ENCODE results near the gene SLC12A5. TPM values are rescaled to one million over a fixed set of nuclear protein-coding genes. Genes with fewer than 3 reads are reported as not detected.

SLC12A5 gene
- total RNA-seq, 1 experiment from 2014 or later: 7.2 TPM

DNA sequence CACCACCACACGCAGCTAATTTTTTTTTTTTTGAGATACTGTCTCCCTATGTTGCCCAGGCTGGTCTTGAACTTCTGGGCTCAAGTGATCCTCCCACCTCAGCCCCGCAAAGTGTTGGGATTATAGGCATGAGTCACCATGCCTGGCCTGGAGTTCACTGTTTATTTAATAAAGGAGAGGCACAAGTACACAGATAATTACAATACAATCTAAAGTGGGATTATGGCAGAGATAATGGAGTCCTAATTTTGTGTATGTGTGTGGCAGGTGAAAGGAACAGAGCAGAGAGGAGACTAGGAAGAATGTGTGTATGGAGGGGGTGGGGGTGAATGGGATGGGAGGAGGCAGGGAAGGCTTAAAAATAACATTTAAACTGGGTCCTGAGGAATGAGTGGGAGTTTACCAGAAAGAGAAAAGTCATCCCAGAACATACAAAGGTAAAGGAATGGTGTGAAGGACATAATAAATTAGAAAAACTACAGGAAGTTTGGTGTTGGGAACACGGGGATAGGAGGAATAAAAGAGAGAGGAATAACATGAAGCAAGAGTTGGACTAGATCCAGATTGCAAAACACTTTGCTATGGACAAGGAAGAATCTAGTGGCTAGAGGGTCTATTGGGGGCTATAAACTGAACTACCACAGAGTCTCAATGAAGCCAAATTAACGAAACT lies 56.3 kb downstream of the SLC12A5 start:
- H3K4me3 Mint-ChIP-seq: no peak overlapping the region
- no peak for DNase-seq (ENCODE audit: low spot score)
- peaks cover 55% of the 10 kb centered on the region for H3K4me1 Mint-ChIP-seq
- no peak for ATAC-seq
- ChIA-PET CTCF (interaction anchor here (0.8 to 1.8 kb wide), 7 partner anchors 27 to 477 kb away, joined by 3 to 8 read pairs (median 3); no protein-coding TSS in a partner anchor), POLR2A (interaction anchor here (0.5 kb wide), 1 partner anchor 1298 kb away, joined by 5 read pairs; no protein-coding TSS in a partner anchor)
- H3K9me3 Mint-ChIP-seq: no peaks in the 10 kb centered on the region
- peak overlapping the region; percentile 24; the same call in 1 of the 2 replicates for H3K27ac Mint-ChIP-seq
- no peaks in the 10 kb centered on the region for H3K27me3 Mint-ChIP-seq (ENCODE audit: low read depth)
- H3K36me3 Mint-ChIP-seq: no peaks in the 10 kb centered on the region
- no peak for TF ChIP-seq CBFB (CRISPR knock-in tag; IDR thresholded peaks at IDR 0.05; ENCODE audit: low read depth)

DNA sequence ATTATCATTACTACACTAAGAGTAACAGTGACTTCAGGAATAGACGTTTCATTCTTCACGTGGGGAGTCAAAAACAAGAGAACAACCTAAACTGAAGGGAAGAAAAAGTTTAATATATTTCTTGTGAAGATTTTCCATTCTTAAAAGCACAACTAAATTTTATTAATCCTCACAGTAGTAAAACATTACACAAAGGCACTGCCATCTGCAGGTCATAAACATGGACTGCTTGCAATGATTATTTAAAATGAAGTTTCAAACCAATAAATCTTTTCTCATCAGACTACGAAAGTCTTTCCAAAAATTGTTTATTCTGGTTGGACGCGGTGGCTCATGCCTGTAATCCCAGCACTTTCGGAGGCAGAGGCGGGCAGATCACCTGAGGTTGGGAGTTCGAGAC lies 58.1 kb downstream of the SLC12A5 start:
- H3K4me3 Mint-ChIP-seq: peak overlapping the region; percentile 16; the same call in 1 of the 2 replicates
- H3K27me3 Mint-ChIP-seq (ENCODE audit: low read depth): no peaks in the 10 kb centered on the region
- no peak overlapping the region for H3K27ac Mint-ChIP-seq

More for the DNA sequence above, 58.1 kb downstream of the SLC12A5 start:
- H3K36me3 Mint-ChIP-seq: no peaks in the 10 kb centered on the region
- ATAC-seq (no peak), DNase-seq (ENCODE audit: low spot score) (no peak)
- POLR2A ChIA-PET: no interaction called here
- no peak for TF ChIP-seq NFATC4 (CRISPR knock-in tag; IDR thresholded peaks at IDR 0.05)
- TF ChIP-seq, protein P1, sequence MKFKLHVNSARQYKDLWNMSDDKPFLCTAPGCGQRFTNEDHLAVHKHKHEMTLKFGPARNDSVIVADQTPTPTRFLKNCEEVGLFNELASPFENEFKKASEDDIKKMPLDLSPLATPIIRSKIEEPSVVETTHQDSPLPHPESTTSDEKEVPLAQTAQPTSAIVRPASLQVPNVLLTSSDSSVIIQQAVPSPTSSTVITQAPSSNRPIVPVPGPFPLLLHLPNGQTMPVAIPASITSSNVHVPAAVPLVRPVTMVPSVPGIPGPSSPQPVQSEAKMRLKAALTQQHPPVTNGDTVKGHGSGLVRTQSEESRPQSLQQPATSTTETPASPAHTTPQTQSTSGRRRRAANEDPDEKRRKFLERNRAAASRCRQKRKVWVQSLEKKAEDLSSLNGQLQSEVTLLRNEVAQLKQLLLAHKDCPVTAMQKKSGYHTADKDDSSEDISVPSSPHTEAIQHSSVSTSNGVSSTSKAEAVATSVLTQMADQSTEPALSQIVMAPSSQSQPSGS (CRISPR knock-in tag; IDR thresholded peaks at IDR 0.05; ENCODE audit: borderline replicate concordance, low read depth): no peak
- no peak for TF ChIP-seq SOX15 (CRISPR knock-in tag; IDR thresholded peaks at IDR 0.05)
- TF ChIP-seq, protein P2, sequence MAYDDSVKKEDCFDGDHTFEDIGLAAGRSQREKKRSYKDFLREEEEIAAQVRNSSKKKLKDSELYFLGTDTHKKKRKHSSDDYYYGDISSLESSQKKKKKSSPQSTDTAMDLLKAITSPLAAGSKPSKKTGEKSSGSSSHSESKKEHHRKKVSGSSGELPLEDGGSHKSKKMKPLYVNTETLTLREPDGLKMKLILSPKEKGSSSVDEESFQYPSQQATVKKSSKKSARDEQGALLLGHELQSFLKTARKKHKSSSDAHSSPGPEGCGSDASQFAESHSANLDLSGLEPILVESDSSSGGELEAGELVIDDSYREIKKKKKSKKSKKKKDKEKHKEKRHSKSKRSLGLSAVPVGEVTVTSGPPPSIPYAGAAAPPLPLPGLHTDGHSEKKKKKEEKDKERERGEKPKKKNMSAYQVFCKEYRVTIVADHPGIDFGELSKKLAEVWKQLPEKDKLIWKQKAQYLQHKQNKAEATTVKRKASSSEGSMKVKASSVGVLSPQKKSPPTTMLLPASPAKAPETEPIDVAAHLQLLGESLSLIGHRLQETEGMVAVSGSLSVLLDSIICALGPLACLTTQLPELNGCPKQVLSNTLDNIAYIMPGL (CRISPR knock-in tag; IDR thresholded peaks at IDR 0.05): no peak
- TF ChIP-seq, protein P3, sequence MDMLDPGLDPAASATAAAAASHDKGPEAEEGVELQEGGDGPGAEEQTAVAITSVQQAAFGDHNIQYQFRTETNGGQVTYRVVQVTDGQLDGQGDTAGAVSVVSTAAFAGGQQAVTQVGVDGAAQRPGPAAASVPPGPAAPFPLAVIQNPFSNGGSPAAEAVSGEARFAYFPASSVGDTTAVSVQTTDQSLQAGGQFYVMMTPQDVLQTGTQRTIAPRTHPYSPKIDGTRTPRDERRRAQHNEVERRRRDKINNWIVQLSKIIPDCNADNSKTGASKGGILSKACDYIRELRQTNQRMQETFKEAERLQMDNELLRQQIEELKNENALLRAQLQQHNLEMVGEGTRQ (CRISPR knock-in tag; IDR thresholded peaks at IDR 0.05): no peak
- TF ChIP-seq CBFB (CRISPR knock-in tag; IDR thresholded peaks at IDR 0.05; ENCODE audit: low read depth): no peak
- TF ChIP-seq ZNF138 (CRISPR knock-in tag; conservative IDR thresholded peaks at IDR 0.05): no peak
- TF ChIP-seq SMAD3 (CRISPR knock-in tag; IDR thresholded peaks at IDR 0.05; ENCODE audit: borderline replicate concordance): no peak
- TF ChIP-seq, protein P4, sequence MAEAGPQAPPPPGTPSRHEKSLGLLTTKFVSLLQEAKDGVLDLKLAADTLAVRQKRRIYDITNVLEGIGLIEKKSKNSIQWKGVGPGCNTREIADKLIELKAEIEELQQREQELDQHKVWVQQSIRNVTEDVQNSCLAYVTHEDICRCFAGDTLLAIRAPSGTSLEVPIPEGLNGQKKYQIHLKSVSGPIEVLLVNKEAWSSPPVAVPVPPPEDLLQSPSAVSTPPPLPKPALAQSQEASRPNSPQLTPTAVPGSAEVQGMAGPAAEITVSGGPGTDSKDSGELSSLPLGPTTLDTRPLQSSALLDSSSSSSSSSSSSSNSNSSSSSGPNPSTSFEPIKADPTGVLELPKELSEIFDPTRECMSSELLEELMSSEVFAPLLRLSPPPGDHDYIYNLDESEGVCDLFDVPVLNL (CRISPR knock-in tag; IDR thresholded peaks at IDR 0.05; ENCODE audit: borderline replicate concordance, low read depth): no peak
- TF ChIP-seq GABPB1 (CRISPR knock-in tag; IDR thresholded peaks at IDR 0.05): no peak
- TF ChIP-seq, protein P5, sequence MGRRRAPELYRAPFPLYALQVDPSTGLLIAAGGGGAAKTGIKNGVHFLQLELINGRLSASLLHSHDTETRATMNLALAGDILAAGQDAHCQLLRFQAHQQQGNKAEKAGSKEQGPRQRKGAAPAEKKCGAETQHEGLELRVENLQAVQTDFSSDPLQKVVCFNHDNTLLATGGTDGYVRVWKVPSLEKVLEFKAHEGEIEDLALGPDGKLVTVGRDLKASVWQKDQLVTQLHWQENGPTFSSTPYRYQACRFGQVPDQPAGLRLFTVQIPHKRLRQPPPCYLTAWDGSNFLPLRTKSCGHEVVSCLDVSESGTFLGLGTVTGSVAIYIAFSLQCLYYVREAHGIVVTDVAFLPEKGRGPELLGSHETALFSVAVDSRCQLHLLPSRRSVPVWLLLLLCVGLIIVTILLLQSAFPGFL (CRISPR knock-in tag; IDR thresholded peaks at IDR 0.05; ENCODE audit: borderline replicate concordance): no peak
- TF ChIP-seq NR2C2 (CRISPR knock-in tag; IDR thresholded peaks at IDR 0.05): no peak
- TF ChIP-seq ZNF232 (CRISPR knock-in tag; IDR thresholded peaks at IDR 0.05): no peak
- no peak for TF ChIP-seq ZNF219 (CRISPR knock-in tag; IDR thresholded peaks at IDR 0.05; ENCODE audit: borderline replicate concordance)
- no peak for TF ChIP-seq CREB1 (CRISPR knock-in tag; IDR thresholded peaks at IDR 0.05)
- TF ChIP-seq FOXJ3 (CRISPR knock-in tag; IDR thresholded peaks at IDR 0.05; ENCODE audit: borderline replicate concordance): no peak
- TF ChIP-seq OVOL2 (CRISPR knock-in tag; IDR thresholded peaks at IDR 0.05; ENCODE audit: borderline replicate concordance): no peak
- H3K4me1 Mint-ChIP-seq: peaks cover 52% of the 10 kb centered on the region
- CTCF ChIA-PET: interaction anchor here (0.7 to 2.5 kb wide), 3 partner anchors 46 to 75 kb away, joined by 3 to 14 read pairs (median 8); no protein-coding TSS in a partner anchor
- H3K9me3 Mint-ChIP-seq: no peaks in the 10 kb centered on the region
